Kidney tubule cell (primary cell): ENCODE results near the gene SCAF4.
"Not testable (repeated sequence)": the region's sequence is repeated elsewhere in the genome, so short reads cannot be mapped to it uniquely, and the experiment has no call there.

Source experiments
- DNase-seq: peaks from one replicate; pipeline ENCODE4 v3.0.0-alpha.2; 2018; ENCODE audit warnings: low spot score

SCAF4 gene

DNA sequence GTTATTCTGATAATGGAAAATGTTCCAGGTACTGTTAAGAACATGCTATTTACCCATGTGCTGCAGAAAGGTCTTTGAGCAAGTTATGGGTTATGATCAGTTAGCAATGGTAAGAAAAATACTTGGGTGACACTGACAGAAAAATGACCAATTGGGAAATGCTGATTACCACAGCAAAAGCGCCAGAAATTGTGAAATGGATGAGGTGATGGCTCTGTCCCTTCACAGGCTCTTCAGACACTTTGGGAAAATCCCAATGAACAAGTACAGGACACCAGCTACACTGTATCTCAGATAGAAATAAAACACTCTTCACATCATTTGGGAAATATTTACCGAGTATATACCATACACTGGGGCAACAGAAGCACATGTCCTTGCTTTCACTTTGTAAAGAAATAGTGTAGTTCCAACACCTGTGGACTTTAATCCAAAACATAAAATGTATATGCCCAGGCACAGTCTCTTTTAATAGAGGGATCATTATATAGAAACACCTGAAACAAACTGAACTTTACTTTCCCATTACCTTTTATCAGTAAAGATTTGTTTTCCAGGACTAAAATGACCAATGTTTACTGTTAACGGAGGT is 58.5 kb downstream of the SCAF4 start:
- no peak for DNase-seq

DNA sequence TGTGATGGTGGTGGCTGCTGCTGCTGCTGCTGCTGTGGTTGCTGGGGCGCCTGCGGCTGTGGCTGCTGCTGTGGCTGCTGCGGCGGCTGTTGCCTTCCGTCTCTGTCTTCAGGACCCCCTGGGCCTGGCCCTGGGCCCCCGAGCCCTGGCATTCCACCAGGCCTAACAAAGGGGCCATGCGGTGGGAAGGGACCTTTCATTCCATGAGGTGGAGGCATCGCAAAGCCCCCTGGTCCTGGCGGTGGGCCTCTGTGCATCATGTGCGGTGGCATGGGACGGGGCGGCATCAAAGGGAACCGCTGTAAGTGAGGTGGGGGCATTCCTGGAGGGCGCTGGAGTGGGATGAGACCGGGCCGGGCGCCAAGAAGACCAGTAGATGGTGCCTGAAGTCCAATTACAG is 60.0 kb downstream of the SCAF4 start:
- DNase-seq, result no peak

DNA sequence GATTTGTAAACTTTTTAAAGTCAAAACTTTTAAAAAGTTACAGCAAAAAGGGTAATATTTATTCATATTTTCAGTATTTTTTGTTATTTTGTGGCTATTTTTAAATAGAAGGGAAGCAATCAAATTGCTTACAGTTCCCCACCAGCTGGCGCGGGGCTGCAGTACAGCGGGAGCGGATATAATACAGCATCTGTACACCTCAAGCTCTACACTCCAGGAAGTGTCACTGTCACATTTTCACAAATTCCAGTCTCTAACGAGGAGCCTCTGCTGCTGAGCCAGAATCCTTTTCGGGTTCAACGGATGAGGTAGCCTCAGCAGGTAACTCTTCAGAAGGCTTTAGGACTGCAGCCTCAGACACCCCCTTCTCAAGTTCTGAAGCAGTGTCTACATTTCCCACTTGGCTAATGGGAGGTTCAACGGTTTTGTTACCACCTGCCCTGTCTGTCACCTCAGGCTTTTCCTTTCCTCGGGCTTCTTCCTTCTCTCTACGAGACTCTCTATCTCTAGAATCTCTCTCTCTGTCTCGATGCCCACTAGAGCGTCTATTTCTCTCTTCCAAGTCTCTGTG is 60.7 kb downstream of the SCAF4 start:
- no peak for DNase-seq

DNA sequence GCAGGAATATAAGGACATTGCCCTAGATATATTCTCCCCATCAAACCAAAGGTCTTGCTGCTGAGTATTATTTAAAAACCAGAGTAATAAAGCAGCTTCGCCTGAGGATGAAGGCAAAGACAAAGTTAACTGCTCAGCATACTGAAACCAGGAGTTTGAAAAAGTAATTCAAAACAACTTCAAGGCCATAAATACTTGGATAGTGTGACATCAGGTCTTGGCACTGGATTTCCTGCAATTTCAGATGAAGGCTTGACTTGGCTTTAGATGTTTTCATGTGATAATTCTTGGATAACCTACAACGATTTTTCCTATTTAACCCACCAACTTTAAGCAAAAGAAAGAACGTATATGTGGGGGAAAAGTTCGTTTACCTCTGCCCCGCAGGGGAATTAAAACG is 61.8 kb downstream of the SCAF4 start:
- no peak for DNase-seq

DNA sequence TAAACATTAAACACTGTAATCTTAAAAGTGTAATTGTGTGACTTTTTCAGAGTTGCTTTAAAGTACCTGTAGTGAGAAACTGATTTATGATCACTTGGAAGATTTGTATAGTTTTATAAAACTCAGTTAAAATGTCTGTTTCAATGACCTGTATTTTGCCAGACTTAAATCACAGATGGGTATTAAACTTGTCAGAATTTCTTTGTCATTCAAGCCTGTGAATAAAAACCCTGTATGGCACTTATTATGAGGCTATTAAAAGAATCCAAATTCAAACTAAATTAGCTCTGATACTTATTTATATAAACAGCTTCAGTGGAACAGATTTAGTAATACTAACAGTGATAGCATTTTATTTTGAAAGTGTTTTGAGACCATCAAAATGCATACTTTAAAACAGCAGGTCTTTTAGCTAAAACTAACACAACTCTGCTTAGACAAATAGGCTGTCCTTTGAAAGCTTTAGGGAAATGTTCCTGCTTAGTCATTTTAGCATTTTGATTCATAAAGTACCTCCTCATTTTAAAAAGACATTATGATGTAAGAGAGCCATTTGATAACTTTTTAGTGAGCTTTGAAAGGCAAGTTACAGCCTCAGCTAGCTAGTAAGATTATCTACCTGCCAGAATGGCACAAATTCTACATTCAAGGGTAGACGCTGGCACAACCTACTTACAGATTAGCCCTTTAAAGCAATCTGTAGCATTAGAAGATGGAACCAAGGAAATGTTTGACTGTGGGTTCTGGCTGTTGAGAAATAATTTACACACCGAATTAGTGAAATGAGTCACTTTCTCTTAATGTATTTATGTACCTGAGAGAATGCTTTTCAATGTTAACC is 63.0 kb downstream of the SCAF4 start:
- no peak for DNase-seq

DNA sequence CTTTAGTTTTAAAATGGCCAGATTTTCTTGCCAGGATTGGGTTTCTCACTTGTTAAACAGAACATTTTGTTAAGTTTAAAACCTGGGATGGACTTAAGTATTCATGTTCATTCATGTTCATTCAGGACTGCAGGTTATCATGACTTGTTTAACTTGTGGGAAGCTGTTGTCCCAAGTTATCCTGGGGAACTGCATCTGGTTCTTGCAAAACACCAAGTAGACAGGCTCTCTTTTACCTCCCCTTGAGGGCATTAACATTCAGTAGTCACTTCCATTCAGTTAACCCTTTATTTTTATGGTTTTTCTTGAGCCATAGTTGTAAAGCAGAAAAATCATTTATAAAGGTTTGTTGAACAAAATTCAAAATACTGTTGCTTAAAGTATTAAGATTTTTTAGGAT is 64.3 kb downstream of the SCAF4 start:
- no peak for DNase-seq

DNA sequence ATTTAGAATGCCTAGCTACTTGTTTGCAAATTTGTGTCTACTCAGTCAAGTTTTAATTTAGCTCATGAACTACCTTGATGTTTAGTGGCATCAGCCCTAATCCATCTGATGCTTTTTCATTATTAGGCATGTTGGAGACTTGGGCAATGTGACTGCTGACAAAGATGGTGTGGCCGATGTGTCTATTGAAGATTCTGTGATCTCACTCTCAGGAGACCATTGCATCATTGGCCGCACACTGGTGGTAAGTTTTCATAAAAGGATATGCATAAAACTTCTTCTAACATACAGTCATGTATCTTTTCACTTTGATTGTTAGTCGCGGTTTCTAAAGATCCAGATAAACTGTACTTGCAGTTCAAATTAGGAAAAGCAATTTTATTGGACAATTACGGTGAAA is 64.8 kb downstream of the SCAF4 start:
- no peak for DNase-seq

DNA sequence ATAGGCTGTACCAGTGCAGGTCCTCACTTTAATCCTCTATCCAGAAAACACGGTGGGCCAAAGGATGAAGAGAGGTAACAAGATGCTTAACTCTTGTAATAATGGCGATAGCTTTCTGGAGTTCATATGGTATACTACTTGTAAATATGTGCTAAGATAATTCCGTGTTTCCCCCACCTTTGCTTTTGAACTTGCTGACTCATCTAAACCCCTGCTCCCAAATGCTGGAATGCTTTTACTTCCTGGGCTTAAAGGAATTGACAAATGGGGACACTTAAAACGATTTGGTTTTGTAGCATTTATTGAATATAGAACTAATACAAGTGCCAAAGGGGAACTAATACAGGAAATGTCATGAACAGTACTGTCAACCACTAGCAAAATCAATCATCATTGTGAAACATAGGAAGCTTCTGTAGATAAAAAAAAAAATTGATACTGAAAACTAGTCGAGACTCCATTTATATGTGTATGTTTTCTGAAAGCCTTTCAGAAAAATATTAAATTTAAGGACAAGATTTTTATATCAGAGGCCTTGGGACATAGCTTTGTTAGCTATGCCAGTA is 65.4 kb downstream of the SCAF4 start:
- DNase-seq, result no peak

DNA sequence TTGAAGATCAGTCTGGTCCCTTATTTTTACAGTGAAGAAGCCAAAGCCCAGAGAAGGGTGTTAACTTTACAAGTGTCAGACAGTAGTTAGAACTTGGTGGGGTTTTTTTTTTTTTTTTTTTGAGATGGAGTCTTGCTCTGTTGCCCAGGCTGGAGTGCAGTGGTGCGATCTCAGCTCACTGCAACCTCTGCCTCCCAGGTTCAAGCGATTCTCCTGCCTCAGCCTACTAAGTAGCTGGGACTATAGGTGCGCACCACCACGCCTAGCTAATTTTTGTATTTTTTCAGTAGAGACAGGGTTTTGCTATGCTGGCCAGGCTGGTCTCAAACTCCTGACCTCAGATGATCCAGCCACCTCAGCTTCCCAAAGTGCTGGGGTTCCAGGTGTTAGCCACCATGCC is 66.0 kb downstream of the SCAF4 start:
- not testable (repeated sequence) for DNase-seq

DNA sequence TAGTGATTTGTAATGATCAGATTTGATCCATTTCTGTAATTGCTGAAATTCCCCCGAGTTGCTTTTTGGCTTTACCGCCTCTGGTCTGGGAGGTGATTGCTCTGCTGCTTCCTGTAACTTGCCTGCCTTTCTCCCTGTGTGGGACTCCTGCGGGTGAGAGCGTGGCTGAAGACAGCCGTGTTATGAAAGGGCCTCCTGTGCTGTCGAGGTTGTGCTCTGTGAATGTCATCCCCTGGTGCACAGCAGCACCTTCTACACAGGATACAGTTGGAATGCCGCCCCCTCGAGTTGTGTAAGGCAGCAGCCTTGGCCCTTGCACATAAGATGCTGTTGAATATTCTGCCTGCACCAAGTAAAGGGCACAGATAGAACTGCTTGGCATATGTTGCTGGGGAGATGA is 66.5 kb downstream of the SCAF4 start:
- DNase-seq, result peak; percentile 19

DNA sequence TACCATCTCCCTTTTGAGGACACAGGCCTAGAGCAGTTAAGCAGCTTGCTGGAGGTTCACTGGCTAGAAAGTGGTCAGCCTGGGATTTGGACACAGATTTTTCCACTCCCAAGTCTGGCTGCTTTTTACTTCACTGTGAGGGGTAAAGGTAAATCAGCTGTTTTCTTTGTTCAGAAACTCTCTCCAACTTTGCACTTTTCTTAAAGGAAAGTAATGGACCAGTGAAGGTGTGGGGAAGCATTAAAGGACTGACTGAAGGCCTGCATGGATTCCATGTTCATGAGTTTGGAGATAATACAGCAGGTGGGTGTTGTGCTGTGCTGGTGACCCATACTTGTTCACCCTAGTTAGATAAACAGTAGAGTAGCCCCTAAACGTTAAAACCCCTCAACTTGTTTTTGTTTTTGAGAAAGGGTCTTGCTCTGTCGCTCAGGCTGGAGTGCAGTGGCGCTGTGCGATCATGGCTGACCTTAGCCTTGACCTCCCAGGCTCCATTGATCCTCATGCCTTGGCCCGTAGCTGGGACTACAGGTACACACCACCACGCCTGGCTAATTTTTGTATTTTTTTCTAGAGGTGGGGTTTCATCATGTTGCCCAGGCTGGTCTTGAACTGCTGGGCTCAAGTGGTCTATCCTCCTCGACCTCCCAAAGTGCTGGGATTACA is 68.2 kb downstream of the SCAF4 start:
- DNase-seq, result no peak

DNA sequence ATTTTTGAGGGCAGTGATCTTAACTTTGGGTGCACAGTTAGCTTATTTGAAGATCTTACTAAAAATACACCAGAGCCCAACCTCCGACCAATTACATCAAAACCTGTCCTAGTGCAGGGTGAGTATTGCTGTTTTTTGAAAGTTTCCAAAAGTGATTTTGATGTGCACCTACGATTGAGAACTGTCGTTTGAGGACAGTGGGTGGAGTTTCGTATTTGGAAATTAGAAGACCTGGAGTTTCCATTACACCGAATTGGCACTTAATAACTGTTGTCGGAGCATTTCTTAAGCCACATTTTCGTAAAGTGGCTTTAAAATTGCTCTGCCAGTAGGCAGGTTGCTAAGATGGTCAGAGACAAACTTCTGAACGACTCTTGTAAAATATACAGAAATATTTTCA is 71.3 kb downstream of the SCAF4 start:
- DNase-seq, result no peak

DNA sequence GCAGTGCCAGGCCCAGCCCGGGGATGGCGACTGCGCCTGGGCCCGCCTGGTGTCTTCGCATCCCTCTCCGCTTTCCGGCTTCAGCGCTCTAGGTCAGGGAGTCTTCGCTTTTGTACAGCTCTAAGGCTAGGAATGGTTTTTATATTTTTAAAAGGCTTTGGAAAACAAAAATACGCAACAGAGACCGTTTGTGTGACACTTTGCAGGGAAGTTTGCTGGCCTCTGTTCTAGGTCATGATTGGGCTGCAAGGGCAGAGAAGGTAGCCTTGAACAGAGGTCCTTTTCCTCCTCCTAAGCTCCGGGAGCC is 71.7 kb downstream of the SCAF4 start:
- peak; percentile 39 for DNase-seq

DNA sequence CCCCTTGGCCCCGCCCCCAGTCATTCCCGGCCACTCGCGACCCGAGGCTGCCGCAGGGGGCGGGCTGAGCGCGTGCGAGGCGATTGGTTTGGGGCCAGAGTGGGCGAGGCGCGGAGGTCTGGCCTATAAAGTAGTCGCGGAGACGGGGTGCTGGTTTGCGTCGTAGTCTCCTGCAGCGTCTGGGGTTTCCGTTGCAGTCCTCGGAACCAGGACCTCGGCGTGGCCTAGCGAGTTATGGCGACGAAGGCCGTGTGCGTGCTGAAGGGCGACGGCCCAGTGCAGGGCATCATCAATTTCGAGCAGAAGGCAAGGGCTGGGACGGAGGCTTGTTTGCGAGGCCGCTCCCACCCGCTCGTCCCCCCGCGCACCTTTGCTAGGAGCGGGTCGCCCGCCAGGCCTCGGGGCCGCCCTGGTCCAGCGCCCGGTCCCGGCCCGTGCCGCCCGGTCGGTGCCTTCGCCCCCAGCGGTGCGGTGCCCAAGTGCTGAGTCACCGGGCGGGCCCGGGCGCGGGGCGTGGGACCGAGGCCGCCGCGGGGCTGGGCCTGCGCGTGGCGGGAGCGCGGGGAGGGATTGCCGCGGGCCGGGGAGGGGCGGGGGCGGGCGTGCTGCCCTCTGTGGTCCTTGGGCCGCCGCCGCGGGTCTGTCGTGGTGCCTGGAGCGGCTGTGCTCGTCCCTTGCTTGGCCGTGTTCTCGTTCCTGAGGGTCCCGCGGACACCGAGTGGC is 72.2 kb downstream of the SCAF4 start, which contains the start of gene SOD1:
TSS of gene SOD1 (plus strand) at position 158 of the 723 bp plus-strand sequence. CDS start at position 235, 77 bp downstream.
- peak; percentile 93 for DNase-seq

DNA sequence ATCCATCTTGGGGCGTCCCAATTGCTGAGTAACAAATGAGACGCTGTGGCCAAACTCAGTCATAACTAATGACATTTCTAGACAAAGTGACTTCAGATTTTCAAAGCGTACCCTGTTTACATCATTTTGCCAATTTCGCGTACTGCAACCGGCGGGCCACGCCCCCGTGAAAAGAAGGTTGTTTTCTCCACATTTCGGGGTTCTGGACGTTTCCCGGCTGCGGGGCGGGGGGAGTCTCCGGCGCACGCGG is 72.7 kb downstream of the SCAF4 start:
- DNase-seq, result no peak

DNA sequence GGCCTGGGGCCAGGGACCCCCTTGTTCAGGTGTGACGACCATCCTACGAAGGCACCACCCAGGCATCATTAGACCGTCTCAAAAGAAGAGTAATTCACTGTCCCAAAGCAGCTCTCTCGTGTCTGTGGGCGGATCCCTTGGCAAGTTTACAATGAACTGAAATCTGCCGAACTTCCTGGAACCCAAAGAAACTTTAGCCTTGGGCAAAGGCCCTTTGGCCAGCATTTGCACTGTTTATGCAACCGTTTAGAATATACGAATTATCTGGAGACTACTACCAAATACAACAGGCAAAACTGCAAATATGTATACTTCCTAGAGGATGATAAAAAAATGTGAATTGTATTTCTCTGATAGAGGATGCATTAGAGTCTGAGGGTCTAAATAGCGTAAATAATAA is 73.9 kb downstream of the SCAF4 start:
- DNase-seq, result no peak

DNA sequence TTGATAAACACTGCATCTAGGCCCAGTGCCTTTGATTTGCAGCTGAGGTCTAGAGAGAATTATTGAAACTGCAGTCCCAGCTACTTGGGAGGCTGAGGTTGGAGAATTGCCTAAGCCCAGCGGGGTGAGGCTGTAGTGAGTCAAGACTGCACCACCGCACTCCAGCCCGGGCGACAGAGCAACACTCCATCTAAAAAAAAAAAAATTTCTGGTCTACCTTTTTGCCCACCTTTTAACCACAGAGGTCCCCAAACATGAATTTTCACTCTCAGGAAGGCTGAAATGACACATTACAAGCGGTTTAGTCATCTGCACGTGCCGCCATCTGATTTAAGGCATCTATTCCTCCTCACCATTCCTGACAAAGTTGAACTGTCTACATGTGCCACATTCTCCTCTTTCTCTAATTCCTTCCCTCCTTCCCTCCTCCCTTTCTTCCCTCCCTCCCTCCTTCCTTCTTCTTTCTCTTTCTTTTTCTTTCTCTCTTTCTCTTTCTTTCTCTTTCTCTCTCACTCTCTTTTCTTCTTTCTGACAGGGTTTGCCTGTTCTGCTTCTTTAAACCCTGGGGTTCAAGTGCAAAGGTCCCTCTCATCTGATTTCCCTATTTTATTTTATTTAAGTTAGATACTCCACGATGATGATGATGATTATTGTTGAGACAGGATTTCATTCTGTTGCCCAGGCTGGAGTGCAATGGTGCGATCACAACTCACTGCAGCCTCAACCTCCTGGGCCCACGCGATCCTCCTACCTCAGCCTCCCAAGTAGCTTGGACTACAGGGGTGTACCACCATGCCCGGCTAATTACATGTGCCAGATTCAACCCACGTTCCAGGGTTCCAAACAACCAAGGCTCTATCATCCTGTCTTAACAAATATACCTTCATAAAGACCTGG is 75.5 kb downstream of the SCAF4 start:
- peak; percentile 49 for DNase-seq

DNA sequence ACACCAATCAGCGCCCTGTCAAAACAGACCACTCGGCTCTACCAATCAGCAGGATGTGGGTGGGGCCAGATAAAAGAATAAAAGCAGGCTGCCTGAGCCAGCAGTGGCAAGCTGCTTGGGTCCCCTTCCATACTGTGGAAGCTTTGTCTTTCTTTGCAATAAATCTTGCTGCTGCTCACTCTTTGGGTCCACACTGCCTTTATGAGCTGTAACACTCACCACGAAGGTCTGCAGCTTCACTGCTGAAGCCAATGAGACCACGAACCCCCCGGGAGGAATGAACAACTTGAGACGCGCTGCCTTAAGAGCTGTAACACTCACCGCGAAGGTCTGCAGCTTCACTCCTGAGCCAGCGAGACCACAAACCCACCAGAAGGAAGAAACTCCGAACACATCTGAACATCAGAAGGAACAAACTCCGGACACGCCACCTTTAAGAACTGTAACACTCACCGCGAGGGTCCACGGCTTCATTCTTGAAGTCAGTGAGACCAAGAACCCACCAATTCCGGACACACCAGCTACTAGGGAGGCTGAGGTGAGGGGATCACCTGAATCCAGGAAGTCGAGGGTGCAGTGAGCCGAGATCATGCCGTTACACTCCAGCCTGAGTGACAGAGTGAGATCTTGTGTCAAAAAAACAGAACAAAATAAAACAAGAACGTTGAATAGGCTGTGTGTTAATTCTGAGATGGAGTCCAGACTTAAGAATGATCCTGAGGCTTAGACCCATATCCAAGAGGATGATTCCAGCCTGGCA is 76.9 kb downstream of the SCAF4 start:
- not testable (repeated sequence) for DNase-seq

DNA sequence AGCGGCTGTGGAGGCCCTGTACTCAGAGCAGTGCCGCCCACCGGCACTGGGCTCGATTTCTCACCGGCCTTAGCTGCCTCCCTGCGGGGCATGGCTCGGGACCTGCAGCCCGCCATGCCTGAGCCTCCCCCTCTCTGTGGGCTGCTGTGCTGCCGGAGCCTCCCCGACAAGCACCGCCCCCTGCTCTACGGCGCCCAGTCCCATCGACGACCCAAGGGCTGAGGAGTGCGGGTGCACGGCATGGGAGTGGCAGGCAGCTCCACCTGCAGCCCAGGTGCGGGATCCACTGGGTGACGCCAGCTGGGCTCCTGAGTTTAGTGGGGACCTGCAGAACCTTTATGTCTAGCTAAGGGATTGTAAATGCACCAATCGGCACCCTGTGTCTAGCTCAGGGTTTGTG is 77.6 kb downstream of the SCAF4 start:
- no peak for DNase-seq

DNA sequence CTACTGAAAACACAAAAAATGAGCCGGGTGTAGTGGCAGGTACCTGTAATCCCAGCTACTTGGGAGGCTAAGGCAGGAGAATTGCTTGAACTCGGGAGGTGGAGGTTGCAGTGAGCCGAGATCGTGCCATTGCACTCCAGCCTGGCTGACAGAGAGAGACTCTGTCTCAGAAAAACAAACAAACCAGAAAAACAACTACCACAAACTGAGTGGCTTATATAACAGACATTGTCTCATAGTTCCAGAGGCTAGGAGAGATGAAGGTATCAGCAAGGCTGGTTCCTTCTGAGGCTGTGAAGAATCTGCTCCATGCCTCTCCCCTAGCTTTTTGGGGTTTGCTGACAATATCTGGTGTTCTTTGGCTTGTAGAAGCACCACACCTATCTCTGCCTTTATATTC is 80.4 kb downstream of the SCAF4 start:
- DNase-seq, result not testable (repeated sequence)

DNA sequence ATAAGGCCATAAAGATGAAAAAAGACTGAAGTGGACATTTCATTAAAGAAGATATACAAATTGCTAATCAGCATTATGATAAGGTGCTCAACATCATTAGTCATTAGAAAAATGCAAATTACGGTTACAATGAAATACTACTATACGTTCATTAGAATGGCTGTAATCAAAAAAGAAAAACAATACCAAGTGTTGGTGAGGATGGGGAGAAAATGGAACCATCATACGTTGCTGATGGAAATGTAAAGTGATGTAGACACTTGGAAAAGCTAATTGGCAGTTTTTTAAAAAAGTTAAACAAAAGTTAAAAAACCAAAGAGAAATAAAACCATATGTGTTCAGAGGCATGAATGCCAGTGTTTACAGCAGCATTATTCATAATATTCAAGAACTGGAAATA is 81.0 kb downstream of the SCAF4 start:
- DNase-seq, result no peak
